BJ (cell line): ENCODE data around the gene LST1. TPM values are rescaled to one million over a fixed set of nuclear protein-coding genes. Genes with fewer than 3 reads are reported as not detected.

Experiments
- CTCF ChIA-PET: fragments of 350-600 bp; formaldehyde crosslinking; extraction: SDS; loops from one replicate; lab custom pipeline; 2021; ENCODE audit warnings: antibody characterized with exemption, inconsistent platforms; lab: Yijun Ruan, JAX
- POLR2A ChIA-PET: fragments of 300-600 bp; sonication (Branson Sonifier 250); formaldehyde crosslinking; extraction: SDS; loops from one replicate; lab custom pipeline; 2021; ENCODE audit warnings: antibody characterized with exemption; lab: Charles Lee
- DNase-seq: peaks from one replicate; pipeline ENCODE4 v3.0.0-alpha.2; 2011; ENCODE audit warnings: low read depth
- H3K27me3 ChIP-seq: 2 replicates; pipeline ENCODE4 v1.6.0; 2011; ENCODE audit warnings: low read length; ENCODE audit not compliant: control insufficient read depth, insufficient read depth
- H3K36me3 ChIP-seq: 2 replicates; pipeline ENCODE4 v1.5.1; 2011; ENCODE audit warnings: low read length; ENCODE audit not compliant: control insufficient read depth, insufficient read depth
- H3K4me3 ChIP-seq: 2 replicates; pipeline ENCODE4 v1.5.1; 2011; ENCODE audit warnings: low read depth, mild to moderate bottlenecking, control low read depth, low read length
- CTCF ChIP-seq: IDR thresholded peaks from 2 replicates; pipeline ENCODE4 v1.5.1; 2011; ENCODE audit warnings: low read depth, mild to moderate bottlenecking, control low read depth, inconsistent platforms, low read length, moderate library complexity; ENCODE audit not compliant: insufficient read depth
- polyA plus RNA-seq: library from polyadenylated mRNA; depleted of rRNA; stranded (reverse); fragments of >200 nt; gene quantifications from 2 replicates; pipeline ENCODE4 v1.2.3, GENCODE V29; 2011

The LST1 gene
- polyA plus RNA-seq, 1 experiment, result 0.42 TPM

- Histone ChIP-seq H3K27me3 (no peaks in the 10 kb centered on the region), H3K36me3 (peaks cover 23% of the 10 kb centered on the region), H3K4me3 (peak overlapping the region; percentile 67)
- no peak for TF ChIP-seq CTCF
- no peak for DNase-seq
- ChIA-PET POLR2A (interaction anchor here (0.6 to 1.1 kb wide), 2 partner anchors 16 to 31 kb away, joined by 3 read pairs; partner anchors contain the start of gene BAG6), CTCF (interaction anchor here (1.0 to 3.6 kb wide), 4 partner anchors 13 to 75 kb away, joined by 4 to 18 read pairs (median 5); partner anchors contain the start of gene ATP6V1G2)
These were observed 35.4 kb downstream of the LST1 start for GRCh38 chr6:31621320-31621939.

GRCh38 chr6:31621991-31622390 is 35.9 kb downstream of the LST1 start:
- no peak for DNase-seq
- no peak for TF ChIP-seq CTCF
- peak overlapping the region; percentile 67 for H3K4me3 ChIP-seq
- no peaks in the 10 kb centered on the region for H3K27me3 ChIP-seq
- CTCF ChIA-PET, result interaction anchor here (1.0 to 3.6 kb wide), 5 partner anchors 12 to 128 kb away, joined by 3 to 18 read pairs (median 4); partner anchors contain the start of gene ATP6V1G2
- peaks cover 29% of the 10 kb centered on the region for H3K36me3 ChIP-seq
- POLR2A ChIA-PET, result interaction anchor here (0.6 to 1.1 kb wide), 2 partner anchors 16 to 30 kb away, joined by 3 read pairs; partner anchors contain the start of gene BAG6

- DNase-seq, result no peak
- Histone ChIP-seq H3K36me3 (peaks cover 34% of the 10 kb centered on the region), H3K27me3 (no peaks in the 10 kb centered on the region), H3K4me3 (peak overlapping the region; percentile 67)
- CTCF ChIA-PET, result interaction anchor here (1.3 to 3.6 kb wide), 4 partner anchors 11 to 129 kb away, joined by 3 to 18 read pairs (median 5); no protein-coding TSS in a partner anchor
- POLR2A ChIA-PET, result interaction anchor here (1.1 kb wide), 1 partner anchor 15 kb away, joined by 3 read pairs; no protein-coding TSS in a partner anchor
- TF ChIP-seq CTCF, result no peak
These were observed 36.6 kb downstream of the LST1 start for GRCh38 chr6:31622684-31623091.

- Histone ChIP-seq H3K27me3 (no peaks in the 10 kb centered on the region), H3K4me3 (no peak overlapping the region), H3K36me3 (peaks cover 43% of the 10 kb centered on the region)
- POLR2A ChIA-PET, result no interaction called here
- no peak for TF ChIP-seq CTCF
- CTCF ChIA-PET, result no interaction called here
- DNase-seq, result no peak
These were observed 38.0 kb downstream of the LST1 start for GRCh38 chr6:31624070-31624469.

GRCh38 chr6:31626952-31627351 is 40.9 kb downstream of the LST1 start:
- Histone ChIP-seq H3K36me3 (peaks cover 65% of the 10 kb centered on the region), H3K4me3 (no peak overlapping the region), H3K27me3 (no peaks in the 10 kb centered on the region)
- no peak for DNase-seq
- ChIA-PET CTCF (interaction anchor here (0.9 to 1.4 kb wide), 2 partner anchors 9 to 45 kb away, joined by 3 read pairs; no protein-coding TSS in a partner anchor), POLR2A (no interaction called here)
- TF ChIP-seq CTCF, result no peak
